Thyroid gland (tissue), 4 donors: ENCODE measurements around the gene PLA2G6.

Experiments used
- CTCF ChIP-seq, 6 experiments: fragments of 200-600 bp in 3 of 6; fragments of 450-650 bp in 3 of 6; sonication (generic) in 3 of 6; IDR thresholded peaks; one replicate each; pipeline ENCODE4 v1.5.1; 2016 to 2019; ENCODE audit warnings: antibody characterized with exemption in 6 of 6, mild to moderate bottlenecking in 2 of 6, inconsistent platforms in 1 of 6, moderate library complexity in 1 of 6
- POLR2A ChIP-seq, 2 donors: fragments of 450-650 bp; IDR thresholded peaks; one replicate each; pipeline ENCODE4 v1.6.1; 2017; ENCODE audit warnings: antibody characterized with exemption in 2 of 2, mild to moderate bottlenecking in 2 of 2, moderate library complexity in 1 of 2

- TF ChIP-seq POLR2A (IDR thresholded peaks at IDR 0.05) (no peak), CTCF (IDR thresholded peaks at IDR 0.05) (no peak)
Observed at GRCh38 chr22:38144025-38144405, 37.6 kb downstream of the PLA2G6 start.
